ENCODE data around the gene PLEKHG2. TPM values are rescaled to one million over a fixed set of nuclear protein-coding genes. Genes with fewer than 3 reads are reported as not detected.

Gene PLEKHG2
- total RNA-seq, 1 donor, result 21.4 TPM

DNA sequence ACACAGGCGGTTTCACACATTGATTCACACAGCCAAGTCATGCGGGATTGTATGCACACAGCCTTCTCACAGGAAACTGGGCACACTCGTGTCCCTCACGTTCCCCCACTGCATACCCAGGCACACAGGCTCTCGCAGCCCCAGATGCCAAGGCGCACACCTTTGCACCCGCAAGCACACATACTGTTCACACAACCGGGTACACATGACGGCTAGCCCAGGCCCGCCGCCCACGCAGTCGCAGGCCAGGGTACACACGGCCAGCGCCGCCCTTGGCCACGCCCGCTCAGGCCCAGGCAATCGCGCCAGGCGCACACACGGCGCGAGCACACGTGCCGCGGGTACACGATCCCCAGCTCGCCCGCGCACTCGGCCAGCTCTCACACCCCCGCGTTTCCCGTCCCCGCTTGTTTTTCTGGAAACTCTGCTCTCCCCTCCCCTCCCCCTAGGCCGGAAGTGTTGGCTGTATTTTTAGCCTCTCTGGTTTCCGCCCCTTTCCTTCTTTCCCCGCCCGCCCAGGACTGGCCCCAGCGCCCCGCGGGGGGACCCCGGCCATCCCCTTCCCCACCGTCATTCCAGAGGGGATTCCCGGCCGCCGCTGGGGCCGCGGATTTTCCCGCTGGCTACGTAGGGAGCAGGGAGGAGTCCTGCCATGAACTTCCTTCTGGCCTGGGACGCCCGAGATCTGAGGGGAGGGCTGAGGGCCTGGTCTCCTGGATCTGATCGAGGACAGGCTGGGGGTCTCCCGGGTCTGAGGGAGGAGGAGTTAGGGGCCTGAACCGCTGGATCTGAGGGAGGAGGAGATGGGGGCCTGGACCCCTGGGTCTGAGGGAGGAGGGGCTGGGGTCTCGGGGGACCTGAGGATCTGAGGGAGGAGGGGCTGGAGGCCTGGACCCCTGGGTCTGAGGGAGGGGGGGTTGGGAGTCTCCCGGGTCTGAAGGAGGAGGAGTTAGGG, 9.8 kb upstream of the PLEKHG2 start:
- DNase-seq (ENCODE audit: insufficient read length, low spot score, missing footprints), result peak; percentile 96
- Histone ChIP-seq H2AFZ (ENCODE audit: low read length) (no peak overlapping the region), H3K27me3 (ENCODE audit: insufficient read depth, low read length) (no peaks in the 10 kb centered on the region), H3K27ac (ENCODE audit: low read depth, low read length) (peak overlapping the region; percentile 96), H3K4me3 (ENCODE audit: insufficient read depth, low read length) (peak overlapping the region; percentile 71), H3K4me2 (ENCODE audit: insufficient read depth, low read length) (peak overlapping the region; percentile 83), H4K20me1 (ENCODE audit: insufficient read depth, low read length) (peaks cover 8% of the 10 kb centered on the region), H3K9me3 (ENCODE audit: low read depth, low read length) (no peaks in the 10 kb centered on the region), H3K4me1 (ENCODE audit: insufficient read depth, low read length) (peaks cover 46% of the 10 kb centered on the region), H3K79me2 (ENCODE audit: insufficient read depth, low read length) (peaks cover 14% of the 10 kb centered on the region), H3K36me3 (ENCODE audit: insufficient read depth, low read length) (no peaks in the 10 kb centered on the region)
- TF ChIP-seq, protein P1, sequence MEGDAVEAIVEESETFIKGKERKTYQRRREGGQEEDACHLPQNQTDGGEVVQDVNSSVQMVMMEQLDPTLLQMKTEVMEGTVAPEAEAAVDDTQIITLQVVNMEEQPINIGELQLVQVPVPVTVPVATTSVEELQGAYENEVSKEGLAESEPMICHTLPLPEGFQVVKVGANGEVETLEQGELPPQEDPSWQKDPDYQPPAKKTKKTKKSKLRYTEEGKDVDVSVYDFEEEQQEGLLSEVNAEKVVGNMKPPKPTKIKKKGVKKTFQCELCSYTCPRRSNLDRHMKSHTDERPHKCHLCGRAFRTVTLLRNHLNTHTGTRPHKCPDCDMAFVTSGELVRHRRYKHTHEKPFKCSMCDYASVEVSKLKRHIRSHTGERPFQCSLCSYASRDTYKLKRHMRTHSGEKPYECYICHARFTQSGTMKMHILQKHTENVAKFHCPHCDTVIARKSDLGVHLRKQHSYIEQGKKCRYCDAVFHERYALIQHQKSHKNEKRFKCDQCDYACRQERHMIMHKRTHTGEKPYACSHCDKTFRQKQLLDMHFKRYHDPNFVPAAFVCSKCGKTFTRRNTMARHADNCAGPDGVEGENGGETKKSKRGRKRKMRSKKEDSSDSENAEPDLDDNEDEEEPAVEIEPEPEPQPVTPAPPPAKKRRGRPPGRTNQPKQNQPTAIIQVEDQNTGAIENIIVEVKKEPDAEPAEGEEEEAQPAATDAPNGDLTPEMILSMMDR (IDR thresholded peaks at IDR 0.05; ENCODE audit: extremely low read depth, low read depth, low read length), result no peak

DNA sequence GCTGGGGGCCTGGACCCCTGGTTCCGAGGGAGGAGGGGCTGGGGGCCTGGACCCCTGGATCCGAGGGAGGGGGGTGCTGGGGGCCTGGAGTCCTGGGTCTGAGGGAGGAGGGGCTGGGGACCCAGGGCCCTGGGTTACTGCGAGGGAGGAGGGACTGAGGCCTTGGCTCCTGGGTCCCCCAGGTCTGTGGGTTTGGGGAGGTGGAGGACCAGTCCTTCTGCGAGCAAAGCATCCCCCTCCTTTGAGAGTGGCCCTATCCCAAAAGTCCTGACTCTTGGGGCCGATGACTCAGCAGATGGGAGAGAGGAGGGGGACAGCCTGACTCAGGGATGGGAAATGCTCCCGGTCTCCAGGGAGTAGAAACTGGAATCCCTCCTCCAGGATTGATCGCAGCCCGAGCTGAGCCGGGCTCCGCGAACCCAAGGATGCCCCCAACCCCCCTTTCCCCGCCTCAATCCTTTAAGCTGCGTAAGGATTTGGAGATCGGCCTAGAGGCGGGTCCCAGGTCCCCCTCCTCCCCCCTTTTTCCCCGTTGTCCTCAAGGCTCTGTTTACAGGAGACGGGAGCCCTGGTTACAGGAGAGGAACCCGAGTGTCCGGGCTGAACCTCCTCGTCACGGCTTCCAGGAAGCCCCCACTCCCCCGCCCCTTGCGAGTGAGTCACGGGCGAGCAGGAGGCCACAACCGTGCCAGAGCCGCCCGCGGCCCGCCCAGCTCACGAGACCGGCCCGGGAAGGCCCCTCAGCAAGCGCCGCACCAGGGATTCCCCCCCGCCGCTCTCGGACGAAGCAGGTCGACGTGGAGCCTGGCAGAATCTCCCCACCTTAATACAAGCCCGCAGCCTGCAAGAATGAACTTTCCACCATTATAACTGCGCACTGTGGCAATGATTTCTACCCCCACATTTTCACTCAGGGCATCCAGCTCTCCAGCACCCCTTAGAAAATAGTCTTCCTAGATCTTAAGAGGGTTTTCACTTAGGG, 8.8 kb upstream of the PLEKHG2 start:
- TF ChIP-seq, protein P1 (IDR thresholded peaks at IDR 0.05; ENCODE audit: extremely low read depth, low read depth, low read length), result no peak

DNA sequence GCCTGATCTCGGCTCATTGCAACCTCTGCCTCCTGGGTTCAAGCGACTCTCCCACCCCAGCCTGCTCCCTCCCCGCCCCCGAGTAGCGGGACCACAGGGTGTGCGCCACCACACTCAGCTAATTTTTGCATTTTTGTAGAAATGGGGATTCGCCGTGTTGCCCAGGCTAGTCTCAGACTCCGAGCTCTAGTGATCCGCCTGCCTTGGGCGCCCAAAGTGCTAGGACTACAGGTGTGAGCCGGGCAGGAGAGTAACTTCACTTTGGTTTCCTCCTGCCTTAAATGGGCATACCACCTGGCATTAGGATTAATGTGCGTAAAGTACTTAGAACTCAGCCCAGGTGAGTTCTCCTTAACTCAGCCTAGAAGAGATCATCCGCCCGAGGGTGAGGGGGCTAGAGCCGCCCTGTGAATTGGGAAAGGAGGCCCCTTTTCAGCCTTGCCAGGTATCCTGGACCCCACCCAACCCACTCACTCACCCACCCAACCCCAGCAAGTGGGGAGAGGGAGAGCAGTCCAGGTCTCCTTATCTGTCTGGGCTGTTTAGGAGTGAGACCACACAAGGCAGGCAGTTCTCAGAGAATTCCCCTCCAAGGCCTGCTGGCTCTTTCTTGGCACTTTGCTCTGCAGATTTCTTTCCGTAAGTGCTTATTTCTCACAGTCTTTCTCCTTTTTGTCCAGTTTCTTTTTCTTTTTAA, 7.1 kb upstream of the PLEKHG2 start:
- Histone ChIP-seq H3K4me3 (ENCODE audit: insufficient read depth, low read length) (no peak overlapping the region), H3K4me1 (ENCODE audit: insufficient read depth, low read length) (peaks cover 36% of the 10 kb centered on the region), H3K27me3 (ENCODE audit: insufficient read depth, low read length) (no peaks in the 10 kb centered on the region), H3K27ac (ENCODE audit: low read depth, low read length) (peak overlapping the region; percentile 81), H3K4me2 (ENCODE audit: insufficient read depth, low read length) (peak overlapping the region; percentile 96), H3K9me3 (ENCODE audit: low read depth, low read length) (no peaks in the 10 kb centered on the region), H2AFZ (ENCODE audit: low read length) (no peak overlapping the region), H3K36me3 (ENCODE audit: insufficient read depth, low read length) (peaks cover 13% of the 10 kb centered on the region), H4K20me1 (ENCODE audit: insufficient read depth, low read length) (peaks cover 24% of the 10 kb centered on the region), H3K79me2 (ENCODE audit: insufficient read depth, low read length) (peaks cover 26% of the 10 kb centered on the region)
- TF ChIP-seq, protein P1 (IDR thresholded peaks at IDR 0.05; ENCODE audit: extremely low read depth, low read depth, low read length), result no peak
- DNase-seq (ENCODE audit: insufficient read length, low spot score, missing footprints), result peak; percentile 72

More for the DNA sequence above, 8.8 kb upstream of the PLEKHG2 start:
- Histone ChIP-seq H3K4me2 (ENCODE audit: insufficient read depth, low read length) (peak overlapping the region; percentile 83), H4K20me1 (ENCODE audit: insufficient read depth, low read length) (peaks cover 18% of the 10 kb centered on the region), H3K36me3 (ENCODE audit: insufficient read depth, low read length) (peaks cover 9% of the 10 kb centered on the region), H2AFZ (ENCODE audit: low read length) (no peak overlapping the region), H3K4me1 (ENCODE audit: insufficient read depth, low read length) (peaks cover 36% of the 10 kb centered on the region), H3K9me3 (ENCODE audit: low read depth, low read length) (no peaks in the 10 kb centered on the region), H3K4me3 (ENCODE audit: insufficient read depth, low read length) (peak overlapping the region; percentile 71), H3K79me2 (ENCODE audit: insufficient read depth, low read length) (peaks cover 19% of the 10 kb centered on the region), H3K27me3 (ENCODE audit: insufficient read depth, low read length) (no peaks in the 10 kb centered on the region), H3K27ac (ENCODE audit: low read depth, low read length) (peak overlapping the region; percentile 96)
- DNase-seq (ENCODE audit: insufficient read length, low spot score, missing footprints), result peak; percentile 98

Measured in osteoblast (primary cell).